ENCODE results near the gene ARHGDIG.

GRCh38 chr16:330741-331140, 50.4 kb downstream of the ARHGDIG start:
- TF ChIP-seq CTCF (conservative IDR thresholded peaks at IDR 0.05; ENCODE audit: low read length), result no peak
- TF ChIP-seq EZH2phosphoT487 (IDR thresholded peaks at IDR 0.05; ENCODE audit: borderline replicate concordance, low read depth, low read length), result no peak
